ENCODE results near the gene SPPL2A.
"Not testable (repeated sequence)": the region's sequence is repeated elsewhere in the genome, so short reads cannot be mapped to it uniquely, and the experiment has no call there.

The SPPL2A gene

GRCh38 chr15:50744601-50745000 is 20.9 kb downstream of the SPPL2A start:
- DNase-seq (no peak), ATAC-seq (replicated peaks) (no peak)
- no peak overlapping the region for H3K27ac Mint-ChIP-seq
- peaks cover 9 to 11% of the 10 kb centered on the region in 2 donors for H3K36me3 Mint-ChIP-seq
- no peaks in the 10 kb centered on the region for H3K27me3 Mint-ChIP-seq
- H3K9me3 Mint-ChIP-seq, result no peaks in the 10 kb centered on the region
- no peak overlapping the region for H3K4me3 Mint-ChIP-seq
- no peaks in the 10 kb centered on the region for H3K4me1 Mint-ChIP-seq

- no peaks in the 10 kb centered on the region for H3K27me3 Mint-ChIP-seq
- peaks cover 8 to 12% of the 10 kb centered on the region in 2 donors for H3K36me3 Mint-ChIP-seq
- no peak overlapping the region for H3K4me3 Mint-ChIP-seq
- H3K4me1 Mint-ChIP-seq, result no peaks in the 10 kb centered on the region
- H3K27ac Mint-ChIP-seq, result no peak overlapping the region
- ATAC-seq (replicated peaks), result no peak
- H3K9me3 Mint-ChIP-seq, result no peaks in the 10 kb centered on the region
- no peak for DNase-seq
Observed at GRCh38 chr15:50740955-50741354, 24.6 kb downstream of the SPPL2A start.

GRCh38 chr15:50736823-50737222 is 28.7 kb downstream of the SPPL2A start:
- H3K9me3 Mint-ChIP-seq, result no peaks in the 10 kb centered on the region
- DNase-seq (no peak), ATAC-seq (replicated peaks) (no peak)
- no peak overlapping the region for H3K4me3 Mint-ChIP-seq
- no peaks in the 10 kb centered on the region for H3K27me3 Mint-ChIP-seq
- no peak overlapping the region for H3K27ac Mint-ChIP-seq
- peaks cover 21 to 26% of the 10 kb centered on the region in 2 donors for H3K36me3 Mint-ChIP-seq
- no peaks in the 10 kb centered on the region for H3K4me1 Mint-ChIP-seq

GRCh38 chr15:50735156-50735555 is 30.4 kb downstream of the SPPL2A start:
- no peak for DNase-seq
- Mint-ChIP-seq H3K36me3 (peaks cover 21 to 26% of the 10 kb centered on the region in 2 donors), H3K4me3 (no peak overlapping the region), H3K4me1 (no peaks in the 10 kb centered on the region), H3K27ac (peak overlapping the region; percentile 25), H3K27me3 (no peaks in the 10 kb centered on the region), H3K9me3 (no peaks in the 10 kb centered on the region)
- no peak for ATAC-seq (replicated peaks)

- Mint-ChIP-seq H3K36me3 (peaks cover 22 to 32% of the 10 kb centered on the region in 2 donors), H3K27me3 (no peaks in the 10 kb centered on the region), H3K9me3 (no peaks in the 10 kb centered on the region), H3K27ac (no peak overlapping the region), H3K4me3 (no peak overlapping the region), H3K4me1 (no peaks in the 10 kb centered on the region)
- no peak for ATAC-seq (replicated peaks)
- DNase-seq, result no peak
Observed at GRCh38 chr15:50726315-50726714, 39.2 kb downstream of the SPPL2A start.

- ATAC-seq (replicated peaks) (no peak), DNase-seq (no peak)
- H3K27me3 Mint-ChIP-seq, result no peaks in the 10 kb centered on the region
- no peak overlapping the region for H3K27ac Mint-ChIP-seq
- peaks cover 23 to 26% of the 10 kb centered on the region in 2 donors for H3K36me3 Mint-ChIP-seq
- no peaks in the 10 kb centered on the region for H3K4me1 Mint-ChIP-seq
- no peaks in the 10 kb centered on the region for H3K9me3 Mint-ChIP-seq
- no peak overlapping the region for H3K4me3 Mint-ChIP-seq
Observed at GRCh38 chr15:50718700-50719125, 46.8 kb downstream of the SPPL2A start.

- H3K9me3 Mint-ChIP-seq, result no peaks in the 10 kb centered on the region
- peaks cover 6 to 15% of the 10 kb centered on the region in 2 donors for H3K36me3 Mint-ChIP-seq
- no peak for ATAC-seq (replicated peaks)
- DNase-seq, result no peak
- H3K27me3 Mint-ChIP-seq, result no peaks in the 10 kb centered on the region
- H3K4me3 Mint-ChIP-seq, result no peak overlapping the region
- no peak overlapping the region for H3K27ac Mint-ChIP-seq
- no peaks in the 10 kb centered on the region for H3K4me1 Mint-ChIP-seq
Observed at GRCh38 chr15:50712018-50712417, 53.5 kb downstream of the SPPL2A start.

GRCh38 chr15:50710585-50710984 is 54.9 kb downstream of the SPPL2A start:
- Mint-ChIP-seq H3K9me3 (no peaks in the 10 kb centered on the region), H3K27ac (no peak overlapping the region), H3K4me3 (no peak overlapping the region), H3K27me3 (no peaks in the 10 kb centered on the region), H3K4me1 (no peaks in the 10 kb centered on the region), H3K36me3 (peaks cover 3 to 10% of the 10 kb centered on the region in 2 donors)
- ATAC-seq (replicated peaks) (no peak), DNase-seq (no peak)

GRCh38 chr15:50707878-50708427 is 57.6 kb downstream of the SPPL2A start:
- no peak overlapping the region for H3K4me3 Mint-ChIP-seq
- H3K9me3 Mint-ChIP-seq, result no peaks in the 10 kb centered on the region
- H3K36me3 Mint-ChIP-seq, result peaks cover 3 to 6% of the 10 kb centered on the region in 2 donors
- ATAC-seq (replicated peaks), result no peak
- DNase-seq, result no peak
- H3K4me1 Mint-ChIP-seq, result no peaks in the 10 kb centered on the region
- no peaks in the 10 kb centered on the region for H3K27me3 Mint-ChIP-seq
- no peak overlapping the region for H3K27ac Mint-ChIP-seq

- H3K27ac Mint-ChIP-seq, result no peak overlapping the region
- H3K27me3 Mint-ChIP-seq, result no peaks in the 10 kb centered on the region
- no peak for ATAC-seq (replicated peaks)
- DNase-seq, result no peak
- no peaks in the 10 kb centered on the region for H3K4me1 Mint-ChIP-seq
- no peak overlapping the region for H3K4me3 Mint-ChIP-seq
- H3K36me3 Mint-ChIP-seq, result peaks cover 6 to 11% of the 10 kb centered on the region in 2 donors
- H3K9me3 Mint-ChIP-seq, result no peaks in the 10 kb centered on the region
Observed at GRCh38 chr15:50702762-50703334, 62.7 kb downstream of the SPPL2A start.

GRCh38 chr15:50698101-50698500 is 67.4 kb downstream of the SPPL2A start:
- no peak for ATAC-seq (replicated peaks)
- H3K27me3 Mint-ChIP-seq, result no peaks in the 10 kb centered on the region

GRCh38 chr15:50697109-50697797 is 68.3 kb downstream of the SPPL2A start:
- H3K27ac Mint-ChIP-seq, result no peak overlapping the region
- H3K4me3 Mint-ChIP-seq, result no peak overlapping the region
- DNase-seq (no peak), ATAC-seq (replicated peaks) (no peak)
- H3K9me3 Mint-ChIP-seq, result no peaks in the 10 kb centered on the region
- no peaks in the 10 kb centered on the region for H3K27me3 Mint-ChIP-seq
- H3K4me1 Mint-ChIP-seq, result no peaks in the 10 kb centered on the region
- peaks cover 8 to 9% of the 10 kb centered on the region in 2 donors for H3K36me3 Mint-ChIP-seq

More at GRCh38 chr15:50698101-50698500, 67.4 kb downstream of the SPPL2A start:
- no peak for DNase-seq
- Mint-ChIP-seq H3K9me3 (no peaks in the 10 kb centered on the region), H3K27ac (no peak overlapping the region), H3K4me1 (no peaks in the 10 kb centered on the region), H3K4me3 (no peak overlapping the region), H3K36me3 (peaks cover 8 to 9% of the 10 kb centered on the region in 2 donors)

- not testable (repeated sequence) for H3K36me3 Mint-ChIP-seq; H3K27me3 Mint-ChIP-seq; DNase-seq; H3K4me3 Mint-ChIP-seq; ATAC-seq (replicated peaks); H3K4me1 Mint-ChIP-seq; H3K9me3 Mint-ChIP-seq; H3K27ac Mint-ChIP-seq
Observed at GRCh38 chr15:50694634-50695165, 70.8 kb downstream of the SPPL2A start.

GRCh38 chr15:50687302-50687902 is 78.1 kb downstream of the SPPL2A start:
- DNase-seq (no peak), ATAC-seq (replicated peaks) (peak in 1 of 2 donors; percentile 5)
- H3K27ac Mint-ChIP-seq, result peak overlapping the region; percentile 100
- H3K4me1 Mint-ChIP-seq, result peaks cover 18 to 49% of the 10 kb centered on the region in 2 donors
- H3K27me3 Mint-ChIP-seq, result no peaks in the 10 kb centered on the region
- peak overlapping the region; percentile 99 to 100 for H3K4me3 Mint-ChIP-seq
- H3K9me3 Mint-ChIP-seq, result no peaks in the 10 kb centered on the region
- peaks cover 28 to 31% of the 10 kb centered on the region in 2 donors for H3K36me3 Mint-ChIP-seq

Data from stimulated activated naive B cell treated with anti-CD40 and anti-IgM and Interleukin-4, amounts not matched to agents 10 μg/mL and 1 μg/mL and 100 μg/mL, for 72 hours (primary cell).